ENCODE data around the gene MAD1L1. TPM values are rescaled to one million over a fixed set of nuclear protein-coding genes. Genes with fewer than 3 reads are reported as not detected.
"Not testable (repeated sequence)": the region's sequence is repeated elsewhere in the genome, so short reads cannot be mapped to it uniquely, and the experiment has no call there.

MAD1L1 gene
- 78.6 and 80.9 TPM in 2 replicates for total RNA-seq (2014; rRNA removed)
- 35.5 TPM for polyA plus RNA-seq (2012)

- DNase-seq (ENCODE audit: low read depth), result peak; percentile 94
These were observed at the start of gene MAD1L1 for GRCh38 chr7:2232766-2233520. MAD1L1 (minus strand) TSS chr7:2232945; CDS start chr7:2230133, 2,812 bp downstream.

- no peak for DNase-seq (ENCODE audit: low read depth)
These were observed 49.5 kb upstream of the MAD1L1 start for GRCh38 chr7:2282185-2282751.

GRCh38 chr7:2281541-2281940, 48.8 kb upstream of the MAD1L1 start:
- DNase-seq (ENCODE audit: low read depth), result no peak

GRCh38 chr7:2280424-2280823, 47.7 kb upstream of the MAD1L1 start:
- no peak for DNase-seq (ENCODE audit: low read depth)

DNA sequence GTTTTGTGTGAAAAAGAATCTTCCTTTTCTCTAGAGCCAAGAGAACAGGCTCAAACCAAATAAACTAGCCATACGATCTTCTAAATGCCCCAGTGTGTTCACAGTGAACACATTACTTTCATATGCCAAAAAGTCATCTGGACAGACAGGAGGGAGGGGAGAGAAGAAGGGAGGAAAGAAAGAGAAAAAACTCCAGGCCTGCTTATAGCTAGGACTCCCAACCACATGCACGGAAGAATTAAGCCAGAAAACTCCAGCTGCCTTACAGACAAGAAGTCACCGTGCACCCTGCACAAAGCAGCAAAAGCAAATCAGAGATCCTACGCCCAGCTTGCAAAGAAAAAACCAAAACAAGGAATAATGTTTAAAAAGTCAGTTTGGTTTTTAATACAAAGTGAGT, 47.2 kb upstream of the MAD1L1 start:
- no peak for DNase-seq (ENCODE audit: low read depth)

- no peak for DNase-seq (ENCODE audit: low read depth)
These were observed 45.3 kb upstream of the MAD1L1 start for GRCh38 chr7:2278026-2278425.

DNA sequence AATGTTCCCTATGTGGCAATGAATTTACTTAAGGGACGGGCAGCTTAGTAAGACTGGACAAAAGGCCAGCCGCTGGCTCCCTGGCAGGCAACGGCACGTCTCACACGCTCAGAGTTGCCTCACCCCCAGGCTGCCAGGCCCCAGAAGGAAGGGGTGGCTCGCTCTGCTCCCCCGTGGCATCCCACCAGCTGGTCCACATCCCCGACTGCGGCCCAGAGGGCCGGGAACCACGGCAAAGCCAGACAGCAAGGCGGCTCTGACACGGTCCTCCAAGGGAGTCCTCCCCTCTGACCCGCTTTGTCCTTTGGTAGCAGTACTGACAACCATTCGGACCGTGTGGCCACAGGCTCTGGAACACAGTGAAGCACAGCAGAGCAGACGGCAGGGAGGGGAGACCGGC, 43.4 kb upstream of the MAD1L1 start:
- no peak for DNase-seq (ENCODE audit: low read depth)

DNA sequence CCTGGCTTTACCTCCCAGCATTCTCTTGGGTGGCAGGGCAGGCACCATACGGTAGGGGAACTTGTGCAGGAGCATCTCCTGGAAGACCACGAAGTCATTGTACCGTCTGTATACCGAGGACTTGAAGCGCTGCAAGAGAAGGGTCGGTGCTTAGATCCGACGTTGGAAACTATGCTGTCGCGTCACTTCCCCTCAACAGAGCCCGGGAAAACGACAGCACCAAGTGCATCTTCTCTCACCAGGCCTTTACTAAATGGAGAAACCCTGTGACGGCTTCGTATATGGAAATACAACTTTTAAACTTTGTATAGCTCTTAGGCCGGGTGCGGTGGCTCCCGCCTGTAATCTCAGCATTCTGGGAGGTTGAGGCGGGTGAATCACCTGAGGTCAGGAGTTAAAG, 42.4 kb upstream of the MAD1L1 start:
- no peak for DNase-seq (ENCODE audit: low read depth)

DNA sequence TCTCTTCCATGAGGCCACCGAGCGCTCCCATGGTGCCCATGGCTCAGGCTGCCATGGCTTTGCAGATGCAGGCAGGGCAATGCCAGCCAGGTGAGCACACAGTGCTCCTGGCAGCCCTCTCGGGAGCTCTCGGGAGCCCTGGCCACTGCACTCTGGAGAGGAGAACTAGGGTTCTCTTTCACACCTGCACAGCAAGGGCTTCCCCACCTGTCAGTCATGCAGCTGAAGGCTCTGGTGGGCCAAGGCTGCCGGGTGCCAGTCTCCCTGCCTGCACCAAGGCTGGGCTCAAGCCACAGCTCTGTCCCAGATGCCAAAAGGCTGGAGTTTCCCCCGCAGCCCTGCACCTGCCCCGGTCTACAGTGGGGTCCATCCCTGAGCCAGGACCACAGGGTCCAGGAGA, 41.9 kb upstream of the MAD1L1 start:
- no peak for DNase-seq (ENCODE audit: low read depth)

- DNase-seq (ENCODE audit: low read depth), result no peak
These were observed 41.1 kb upstream of the MAD1L1 start for GRCh38 chr7:2273866-2274265.

- no peak for DNase-seq (ENCODE audit: low read depth)
These were observed 39.3 kb upstream of the MAD1L1 start for GRCh38 chr7:2272031-2272430.

- DNase-seq (ENCODE audit: low read depth), result no peak
These were observed 38.7 kb upstream of the MAD1L1 start for GRCh38 chr7:2271273-2272026.

GRCh38 chr7:2270495-2270894, 37.8 kb upstream of the MAD1L1 start:
- no peak for DNase-seq (ENCODE audit: low read depth)

GRCh38 chr7:2269991-2270460, 37.3 kb upstream of the MAD1L1 start:
- DNase-seq (ENCODE audit: low read depth), result peak; percentile 67

DNA sequence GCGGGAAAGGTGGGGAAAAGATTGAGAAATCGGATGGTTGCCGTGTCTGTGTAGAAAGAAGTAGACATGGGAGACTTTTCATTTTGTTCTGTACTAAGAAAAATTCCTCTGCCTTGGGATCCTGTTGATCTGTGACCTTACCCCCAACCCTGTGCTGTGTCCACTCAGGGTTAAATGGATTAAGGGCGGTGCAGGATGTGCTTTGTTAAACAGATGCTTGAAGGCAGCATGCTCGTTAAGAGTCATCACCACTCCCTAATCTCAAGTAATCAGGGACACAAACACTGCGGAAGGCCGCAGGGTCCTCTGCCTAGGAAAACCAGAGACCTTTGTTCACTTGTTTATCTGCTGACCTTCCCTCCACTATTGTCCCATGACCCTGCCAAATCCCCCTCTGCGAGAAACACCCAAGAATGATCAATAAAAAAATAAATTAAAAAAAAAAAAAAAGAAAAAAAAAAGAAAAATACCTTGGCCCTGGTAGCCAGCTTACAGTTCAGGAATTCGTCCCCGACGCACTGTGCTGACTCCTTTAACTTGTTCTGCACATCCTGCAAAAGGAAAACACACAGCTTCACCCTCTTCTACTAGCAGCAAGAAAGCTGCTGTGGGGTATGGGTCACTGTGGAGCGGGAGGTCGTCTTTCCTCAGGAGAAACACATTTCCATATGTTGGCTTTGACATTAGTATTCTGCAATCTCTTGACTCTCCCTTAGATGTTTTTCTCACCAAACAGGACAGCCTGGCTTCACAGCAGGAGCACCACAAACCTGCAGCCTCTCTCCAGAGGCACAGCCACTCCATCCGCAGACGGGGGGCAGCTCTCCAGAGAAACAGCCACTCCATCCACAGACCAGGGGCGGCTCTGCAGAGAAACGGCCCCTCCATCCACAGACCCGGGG, 36.6 kb upstream of the MAD1L1 start:
- not testable (repeated sequence) for DNase-seq (ENCODE audit: low read depth)

DNA sequence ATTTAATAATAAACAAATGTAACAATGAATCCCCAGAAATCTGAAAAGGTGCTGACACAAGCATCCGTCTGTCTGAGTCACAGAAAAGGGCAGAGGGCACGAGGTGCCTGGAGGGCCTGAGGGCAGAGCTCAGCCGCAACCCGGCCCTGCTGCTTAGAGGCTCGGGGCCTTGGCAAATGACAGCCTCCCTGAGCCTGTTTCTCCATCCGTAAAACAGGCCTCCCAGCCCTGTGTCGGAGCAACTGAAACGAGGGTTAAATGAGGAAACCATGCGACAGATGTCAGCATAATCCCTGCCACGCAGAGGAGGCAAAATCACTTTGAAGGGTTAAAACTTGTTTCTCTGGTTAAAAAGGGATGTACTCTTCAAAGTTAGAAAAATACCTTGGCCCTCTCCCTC, 34.2 kb upstream of the MAD1L1 start:
- peak; percentile 16 for DNase-seq (ENCODE audit: low read depth)

- DNase-seq (ENCODE audit: low read depth), result no peak
These were observed 31.4 kb upstream of the MAD1L1 start for GRCh38 chr7:2264158-2264557.

GRCh38 chr7:2263176-2263575, 30.4 kb upstream of the MAD1L1 start:
- DNase-seq (ENCODE audit: low read depth), result no peak

DNA sequence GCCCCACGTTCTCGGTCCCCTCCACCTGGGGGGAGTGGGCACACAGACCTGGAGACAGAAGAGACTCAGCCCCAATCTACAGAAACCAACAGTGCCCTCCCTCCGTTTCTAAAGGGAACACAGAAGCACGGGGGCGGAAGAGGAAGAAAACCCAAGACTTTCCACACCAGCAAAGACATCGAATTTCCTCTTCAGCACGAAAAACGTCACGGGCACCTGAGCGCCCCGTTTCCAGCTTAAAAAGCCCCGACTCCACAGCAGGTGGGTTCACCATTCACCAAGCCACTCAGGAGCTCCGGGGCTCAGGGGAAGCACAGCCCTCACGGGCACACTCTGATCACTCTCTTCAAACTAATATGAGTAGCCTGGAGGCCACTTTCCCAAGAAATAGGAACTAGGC, 28.9 kb upstream of the MAD1L1 start:
- no peak for DNase-seq (ENCODE audit: low read depth)

DNA sequence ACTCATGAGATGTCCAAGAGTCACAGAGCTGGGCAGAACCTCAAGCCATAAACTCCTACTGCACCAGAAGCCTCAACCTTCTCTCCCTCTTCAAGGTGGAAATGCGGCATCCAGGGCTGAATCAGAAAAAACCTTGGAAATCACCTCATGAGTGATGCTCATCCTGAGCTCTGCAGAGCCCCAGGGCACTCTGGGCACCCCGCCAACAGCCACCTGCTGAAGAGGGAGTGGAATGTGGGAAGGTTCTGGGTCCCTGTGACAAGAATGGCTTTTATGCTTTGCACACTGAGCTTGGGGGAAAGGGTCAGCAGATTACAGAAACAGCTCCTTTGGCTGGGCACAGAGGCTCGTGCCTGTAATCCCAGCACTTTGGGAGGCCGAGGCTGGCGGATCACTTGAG, 28.1 kb upstream of the MAD1L1 start:
- DNase-seq (ENCODE audit: low read depth), result no peak

DNA sequence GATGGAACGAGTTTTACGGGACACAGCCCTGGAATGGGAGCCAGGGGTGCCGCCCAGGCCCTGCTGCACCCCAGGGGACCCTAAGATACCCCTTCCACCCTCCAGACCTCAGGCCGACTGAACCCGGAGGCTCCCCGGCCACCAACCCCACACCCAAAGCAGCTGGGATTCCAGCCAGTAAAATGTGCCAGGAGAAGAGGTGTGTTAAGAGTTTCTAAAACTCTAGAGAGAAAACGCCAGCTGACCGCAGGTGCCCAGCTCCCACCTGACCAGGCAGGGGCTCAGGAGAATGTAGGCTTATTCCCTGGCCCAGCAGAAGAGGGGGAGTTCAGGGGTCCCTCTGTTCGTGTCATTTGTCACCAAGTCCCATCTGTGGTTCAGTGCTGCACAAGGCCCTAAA, 26.7 kb upstream of the MAD1L1 start:
- DNase-seq (ENCODE audit: low read depth), result no peak

All from LHCN-M2 (cell line).